GM19043 (cell line): ENCODE data around the gene GALP.
"Not testable (repeated sequence)": the region's sequence is repeated elsewhere in the genome, so short reads cannot be mapped to it uniquely, and the experiment has no call there.

ENCODE experiments used
- ATAC-seq: cut with Tn5 transposase; IDR thresholded peaks from one replicate; pipeline ENCODE4 v1.9.1; 2021; ENCODE audit warnings: low read depth; ENCODE audit not compliant: unreplicated experiment

GALP gene

DNA sequence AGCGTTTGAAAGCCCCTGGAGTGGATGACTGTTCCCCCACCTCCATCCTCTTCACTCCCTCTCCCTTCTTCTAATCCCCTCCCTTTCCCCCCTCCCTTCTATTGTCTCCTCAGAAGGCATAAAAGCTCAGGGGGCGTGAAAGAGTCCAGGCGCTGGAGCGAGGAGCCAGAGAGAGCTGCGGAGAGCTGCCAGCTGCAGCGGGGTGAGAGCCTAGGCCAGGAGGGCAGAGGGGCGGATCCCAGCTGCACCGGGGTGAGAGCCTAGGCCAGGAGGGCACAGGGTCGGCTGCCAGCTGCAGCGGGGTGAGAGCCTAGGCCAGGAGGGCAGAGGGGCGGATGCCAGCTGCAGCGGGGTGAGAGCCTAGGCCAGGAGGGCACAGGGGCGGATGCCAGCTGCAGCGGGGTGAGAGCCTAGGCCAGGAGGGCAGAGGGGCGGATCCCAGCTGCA, at the start of gene GALP:
Gene GALP (plus strand): TSS at position 148 of the 447 bp plus-strand sequence. CDS start 1,101 bp downstream, outside the sequence.
- not testable (repeated sequence) for ATAC-seq

- no peak for ATAC-seq
These were observed 48.6 kb upstream of the GALP start for GRCh38 chr19:56126983-56127780.

GRCh38 chr19:56130006-56130405, 45.8 kb upstream of the GALP start:
- ATAC-seq, result no peak

- ATAC-seq, result no peak
These were observed 44.2 kb upstream of the GALP start for GRCh38 chr19:56131651-56132050.

GRCh38 chr19:56132316-56132822, 43.4 kb upstream of the GALP start:
- no peak for ATAC-seq

DNA sequence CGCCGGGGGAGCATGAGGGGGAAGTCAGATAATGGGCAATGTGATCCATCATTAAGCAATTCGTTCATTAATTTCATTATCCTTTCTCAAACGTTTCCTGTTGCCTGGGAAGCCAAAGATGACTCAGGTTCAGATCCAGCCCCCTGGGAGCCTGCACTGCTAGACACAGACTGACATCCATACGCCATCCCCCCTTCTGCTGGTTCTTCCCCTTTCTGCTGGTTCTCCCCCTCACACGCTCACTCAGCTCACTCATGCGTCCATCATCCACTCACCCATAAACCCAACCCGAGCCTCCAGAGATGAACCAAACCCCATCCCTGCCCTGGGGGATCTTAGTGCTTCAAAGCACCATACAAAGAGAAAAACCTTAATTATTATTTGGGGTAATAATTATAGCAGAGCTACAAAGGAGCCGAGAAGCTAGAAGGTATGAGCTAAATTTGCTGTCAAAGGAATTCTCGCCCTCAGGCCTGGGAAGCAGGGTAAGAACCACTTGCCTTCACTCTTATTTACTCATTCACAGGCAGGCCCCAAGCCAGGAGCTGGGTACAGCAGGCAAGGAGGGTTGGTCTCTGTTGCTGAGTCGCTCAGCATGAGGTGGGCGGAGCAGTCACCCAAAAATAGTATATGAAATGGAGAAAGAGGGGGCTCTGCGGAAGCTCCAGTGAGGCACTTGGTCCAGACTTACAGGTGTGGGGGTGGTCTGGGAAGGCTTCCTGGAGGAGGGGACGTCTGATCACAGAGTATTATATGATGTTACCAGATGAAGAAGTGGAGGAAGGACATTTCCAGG, 41.8 kb upstream of the GALP start:
- no peak for ATAC-seq

DNA sequence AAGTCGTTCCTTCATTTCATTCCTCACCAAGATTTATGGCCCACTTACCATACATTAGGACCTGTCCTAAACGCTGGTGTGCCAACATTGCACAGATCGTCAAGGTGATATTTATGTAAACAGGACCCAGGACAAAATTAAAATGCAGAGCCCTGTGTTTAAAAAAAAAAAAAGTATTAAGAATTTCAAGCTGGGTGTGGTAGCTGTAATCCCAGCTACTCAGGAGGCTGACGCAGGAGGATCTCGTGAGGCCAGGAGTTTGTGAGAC, 41.2 kb upstream of the GALP start:
- no peak for ATAC-seq

- no peak for ATAC-seq
These were observed 39.4 kb upstream of the GALP start for GRCh38 chr19:56136362-56136761.

- ATAC-seq, result no peak
These were observed 38.4 kb upstream of the GALP start for GRCh38 chr19:56137405-56137804.

GRCh38 chr19:56138069-56138468, 37.7 kb upstream of the GALP start:
- ATAC-seq, result no peak

- no peak for ATAC-seq
These were observed 35.8 kb upstream of the GALP start for GRCh38 chr19:56139847-56140582.

- ATAC-seq, result peak; percentile 87
These were observed 35.0 kb upstream of the GALP start, which contains the start of gene ZNF444 for GRCh38 chr19:56140583-56141416. ZNF444 (plus strand) TSS chr19:56141287; CDS start chr19:56146912, 5,625 bp downstream.

DNA sequence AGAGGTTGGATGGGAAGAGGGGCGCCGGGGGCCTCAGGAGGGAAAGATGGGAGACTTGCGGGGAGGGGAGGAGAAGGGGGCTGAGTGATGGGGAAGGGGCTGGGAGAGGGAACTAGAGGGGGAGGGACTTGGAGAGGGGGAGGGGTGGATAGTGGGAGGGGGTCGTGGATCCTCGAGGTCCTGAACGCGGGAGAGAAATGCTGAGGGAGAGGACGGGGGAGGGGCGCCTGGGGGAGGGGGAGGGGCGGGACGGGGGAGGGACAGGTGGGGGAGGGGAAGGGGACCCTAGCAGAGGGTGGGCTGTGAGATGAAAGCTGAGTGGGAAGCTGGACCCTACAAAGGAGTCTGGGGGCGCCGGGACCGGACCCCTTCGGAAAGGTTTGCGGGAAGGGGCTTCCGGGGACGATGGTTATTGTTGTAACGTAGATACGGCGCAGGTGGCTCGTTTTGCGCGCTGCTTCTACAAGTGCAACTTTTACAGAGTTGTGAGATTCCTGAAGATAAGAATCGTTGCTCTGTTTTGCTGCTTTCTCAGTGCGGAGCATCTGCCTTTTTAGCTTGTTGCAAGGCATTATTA, 34.3 kb upstream of the GALP start:
- no peak for ATAC-seq

GRCh38 chr19:56142087-56142787, 33.6 kb upstream of the GALP start:
- ATAC-seq, result no peak

DNA sequence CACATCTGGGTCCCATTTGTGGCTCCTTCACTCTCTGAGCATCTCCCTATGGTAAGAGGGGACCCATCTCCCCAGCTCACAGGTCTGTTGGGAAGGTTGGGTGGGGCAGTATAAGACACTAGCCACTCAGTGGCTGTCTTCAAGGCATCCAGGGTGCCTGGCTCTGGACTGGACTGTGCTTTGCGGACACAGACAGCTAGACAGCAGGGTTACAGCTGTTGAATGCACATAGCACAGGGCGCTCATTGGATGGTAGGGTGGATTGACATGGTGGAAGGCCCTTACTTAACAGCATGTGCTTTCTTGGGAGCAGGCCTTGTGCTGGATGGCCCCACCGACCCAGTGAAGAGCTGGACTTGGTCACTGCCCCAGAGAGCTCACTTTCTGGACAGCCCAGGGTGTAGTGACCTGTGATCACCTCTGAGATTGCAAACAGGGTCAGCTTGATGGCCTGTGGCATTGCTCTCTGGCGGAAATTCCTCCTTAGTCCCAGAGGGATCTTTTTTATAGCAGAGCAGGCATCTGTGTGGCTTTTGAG, 32.8 kb upstream of the GALP start:
- ATAC-seq, result no peak

DNA sequence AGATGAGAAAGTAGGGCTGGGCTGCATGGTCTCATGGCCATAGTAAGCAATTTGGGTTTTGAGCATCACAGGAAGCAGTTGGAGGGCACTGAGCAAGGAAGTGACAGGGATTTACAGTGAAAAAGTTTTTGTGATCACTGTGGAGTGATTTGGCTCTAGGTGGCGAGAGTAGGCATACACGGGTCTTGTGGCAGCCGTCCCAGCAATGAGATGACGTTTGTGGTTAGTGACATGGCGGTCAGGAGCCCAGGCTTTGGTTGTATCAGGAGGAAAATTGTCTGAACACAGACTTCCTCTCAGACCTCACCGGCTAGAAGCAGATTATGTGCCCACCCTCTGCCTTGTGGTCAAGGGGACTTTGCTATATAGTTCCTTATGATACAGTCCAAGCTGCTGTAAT, 31.4 kb upstream of the GALP start:
- ATAC-seq, result no peak

DNA sequence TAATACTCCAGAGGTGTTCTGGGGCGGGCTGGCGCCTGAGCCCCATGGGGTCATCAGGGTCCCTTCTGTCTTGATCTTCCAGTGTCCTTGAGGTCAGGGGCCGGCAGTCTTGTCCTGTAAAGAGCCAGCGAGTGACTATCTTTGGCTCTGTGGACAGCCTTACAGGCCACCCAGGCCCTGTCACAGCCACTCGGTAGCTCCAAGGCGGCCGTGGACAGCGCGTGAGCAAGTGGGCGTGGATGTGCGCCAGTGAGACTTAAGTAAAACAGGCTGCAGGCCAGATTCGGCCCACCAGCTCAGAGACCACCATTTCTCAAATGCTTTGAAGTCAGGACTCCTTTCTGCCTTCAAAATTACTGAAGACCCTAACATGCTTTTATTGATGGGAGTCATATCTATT, 31.0 kb upstream of the GALP start:
- ATAC-seq, result no peak

- ATAC-seq, result no peak
These were observed 30.1 kb upstream of the GALP start for GRCh38 chr19:56145698-56146097.

GRCh38 chr19:56146904-56147303, 28.9 kb upstream of the GALP start:
- ATAC-seq, result no peak
